Measurements from ENCODE around the gene VEZT. TPM values are rescaled to one million over a fixed set of nuclear protein-coding genes. Genes with fewer than 3 reads are reported as not detected.
A peak's percentile ranks its signal among the peaks of the same experiment; 100 is the strongest.

Gene VEZT
- total and polyA plus RNA-seq, 9 of the 15 experiments (the other 6 are each of a cell fraction or from before 2014, with no cell fraction given) = 16.1 to 61.5 (median 32.6) TPM

DNA sequence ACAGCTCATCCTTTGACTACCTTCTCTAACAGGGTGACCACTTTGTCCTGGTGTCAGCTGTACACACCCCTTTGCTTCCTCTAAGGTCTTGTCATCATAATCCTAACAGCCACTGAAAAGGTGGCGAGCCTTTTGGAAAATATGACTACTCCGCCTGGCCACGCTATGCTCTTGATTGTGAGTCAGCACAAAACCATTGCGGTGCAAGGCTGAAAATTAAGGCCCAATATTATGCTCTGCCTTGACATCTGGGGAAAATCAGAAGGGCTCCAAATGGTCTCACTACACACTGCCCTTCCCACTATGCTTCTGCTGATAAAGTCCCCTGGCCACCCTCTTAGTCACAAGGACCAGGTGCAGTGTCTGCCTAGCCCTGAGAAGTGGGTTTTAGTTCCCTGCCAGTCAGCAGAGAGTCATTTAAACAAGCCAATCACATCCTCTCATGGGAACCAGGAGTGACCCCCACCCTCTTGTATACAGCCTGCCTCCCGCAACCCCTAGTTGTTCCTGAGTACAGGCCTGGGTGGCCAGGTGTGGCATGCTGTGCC is 34.7 kb upstream of the VEZT start (continued):
- TF ChIP-seq EHMT2 (IDR thresholded peaks at IDR 0.05) = peak; percentile 47; the same call in 1 of the 2 replicates
- peak; percentile 86 for TF ChIP-seq MAFK (IDR thresholded peaks at IDR 0.05; ENCODE audit: low read length)
- no peak for TF ChIP-seq PTBP1 (IDR thresholded peaks at IDR 0.05; ENCODE audit: low read depth, low read length)
- TF ChIP-seq ZNF282 (CRISPR knock-in tag; IDR thresholded peaks at IDR 0.05) = no peak
- TF ChIP-seq MAZ (CRISPR knock-in tag; conservative IDR thresholded peaks at IDR 0.05 in 1 of 2, IDR thresholded peaks at IDR 0.05 in 1 of 2) = peak in 1 of 2 experiments; percentile 52; a peak in 2 of 4 replicates
- no peak for TF ChIP-seq ZNF830 (CRISPR knock-in tag; IDR thresholded peaks at IDR 0.05)
- TF ChIP-seq ZNF347 (CRISPR knock-in tag; IDR thresholded peaks at IDR 0.05; ENCODE audit: low read depth) = no peak
- TF ChIP-seq ZNF76 (CRISPR knock-in tag; IDR thresholded peaks at IDR 0.05; ENCODE audit: borderline replicate concordance) = no peak
- peak; percentile 91 for TF ChIP-seq JUND (IDR thresholded peaks at IDR 0.05; ENCODE audit: borderline replicate concordance, low read depth, low read length)
- peak; percentile 97; the same call in 2 of the 3 replicates for TF ChIP-seq JUND (tag; IDR thresholded peaks at IDR 0.05; ENCODE audit: borderline replicate concordance, low read depth, low read length)
- no peak for TF ChIP-seq ZNF764 (CRISPR knock-in tag; IDR thresholded peaks at IDR 0.05; ENCODE audit: low read depth)
- no peak for TF ChIP-seq ZKSCAN1 (IDR thresholded peaks at IDR 0.05; ENCODE audit: low read depth, low read length)
- no peak for TF ChIP-seq ZFP30 (CRISPR knock-in tag; IDR thresholded peaks at IDR 0.05; ENCODE audit: borderline replicate concordance)
- no peak for TF ChIP-seq PHF21A (IDR thresholded peaks at IDR 0.05; ENCODE audit: borderline replicate concordance, low read depth)
- TF ChIP-seq RCOR1 (IDR thresholded peaks at IDR 0.05; ENCODE audit: borderline replicate concordance in 1 of 2, low read depth in 2 of 2, low read length in 2 of 2) = no peak; a peak in 1 of 4 replicates
- TF ChIP-seq, protein P1, sequence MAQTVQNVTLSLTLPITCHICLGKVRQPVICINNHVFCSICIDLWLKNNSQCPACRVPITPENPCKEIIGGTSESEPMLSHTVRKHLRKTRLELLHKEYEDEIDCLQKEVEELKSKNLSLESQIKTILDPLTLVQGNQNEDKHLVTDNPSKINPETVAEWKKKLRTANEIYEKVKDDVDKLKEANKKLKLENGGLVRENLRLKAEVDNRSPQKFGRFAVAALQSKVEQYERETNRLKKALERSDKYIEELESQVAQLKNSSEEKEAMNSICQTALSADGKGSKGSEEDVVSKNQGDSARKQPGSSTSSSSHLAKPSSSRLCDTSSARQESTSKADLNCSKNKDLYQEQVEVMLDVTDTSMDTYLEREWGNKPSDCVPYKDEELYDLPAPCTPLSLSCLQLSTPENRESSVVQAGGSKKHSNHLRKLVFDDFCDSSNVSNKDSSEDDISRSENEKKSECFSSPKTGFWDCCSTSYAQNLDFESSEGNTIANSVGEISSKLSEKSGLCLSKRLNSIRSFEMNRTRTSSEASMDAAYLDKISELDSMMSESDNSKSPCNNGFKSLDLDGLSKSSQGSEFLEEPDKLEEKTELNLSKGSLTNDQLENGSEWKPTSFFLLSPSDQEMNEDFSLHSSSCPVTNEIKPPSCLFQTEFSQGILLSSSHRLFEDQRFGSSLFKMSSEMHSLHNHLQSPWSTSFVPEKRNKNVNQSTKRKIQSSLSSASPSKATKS (CRISPR knock-in tag; IDR thresholded peaks at IDR 0.05) = no peak
- no peak for TF ChIP-seq FOXP1 (CRISPR knock-in tag; IDR thresholded peaks at IDR 0.05)
- TF ChIP-seq ZNF384 (IDR thresholded peaks at IDR 0.05; ENCODE audit: low read depth, low read length) = no peak; the same call in 1 of the 2 replicates
- TF ChIP-seq, protein P2, sequence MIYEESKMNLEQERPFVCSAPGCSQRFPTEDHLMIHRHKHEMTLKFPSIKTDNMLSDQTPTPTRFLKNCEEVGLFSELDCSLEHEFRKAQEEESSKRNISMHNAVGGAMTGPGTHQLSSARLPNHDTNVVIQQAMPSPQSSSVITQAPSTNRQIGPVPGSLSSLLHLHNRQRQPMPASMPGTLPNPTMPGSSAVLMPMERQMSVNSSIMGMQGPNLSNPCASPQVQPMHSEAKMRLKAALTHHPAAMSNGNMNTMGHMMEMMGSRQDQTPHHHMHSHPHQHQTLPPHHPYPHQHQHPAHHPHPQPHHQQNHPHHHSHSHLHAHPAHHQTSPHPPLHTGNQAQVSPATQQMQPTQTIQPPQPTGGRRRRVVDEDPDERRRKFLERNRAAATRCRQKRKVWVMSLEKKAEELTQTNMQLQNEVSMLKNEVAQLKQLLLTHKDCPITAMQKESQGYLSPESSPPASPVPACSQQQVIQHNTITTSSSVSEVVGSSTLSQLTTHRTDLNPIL (CRISPR knock-in tag; IDR thresholded peaks at IDR 0.05) = no peak
- 0 out of 2 replicates have a peak, but pooled peaks have one; percentile 34 for TF ChIP-seq KDM2B (CRISPR knock-in tag; IDR thresholded peaks at IDR 0.05)
- TF ChIP-seq PURB (CRISPR knock-in tag; IDR thresholded peaks at IDR 0.05; ENCODE audit: low read depth) = no peak
- TF ChIP-seq, protein P3, sequence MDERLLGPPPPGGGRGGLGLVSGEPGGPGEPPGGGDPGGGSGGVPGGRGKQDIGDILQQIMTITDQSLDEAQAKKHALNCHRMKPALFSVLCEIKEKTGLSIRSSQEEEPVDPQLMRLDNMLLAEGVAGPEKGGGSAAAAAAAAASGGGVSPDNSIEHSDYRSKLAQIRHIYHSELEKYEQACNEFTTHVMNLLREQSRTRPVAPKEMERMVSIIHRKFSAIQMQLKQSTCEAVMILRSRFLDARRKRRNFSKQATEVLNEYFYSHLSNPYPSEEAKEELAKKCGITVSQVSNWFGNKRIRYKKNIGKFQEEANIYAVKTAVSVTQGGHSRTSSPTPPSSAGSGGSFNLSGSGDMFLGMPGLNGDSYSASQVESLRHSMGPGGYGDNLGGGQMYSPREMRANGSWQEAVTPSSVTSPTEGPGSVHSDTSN (CRISPR knock-in tag; IDR thresholded peaks at IDR 0.05; ENCODE audit: low read depth) = no peak
- TF ChIP-seq, protein P3 (tag; conservative IDR thresholded peaks at IDR 0.05; ENCODE audit: low read depth) = no peak; the same call in 1 of the 2 replicates

All from K562 (cell line).